Cardiac muscle cell (in vitro differentiated cells and primary cell): ENCODE measurements around the gene ATP1A4. TPM values are rescaled to one million over a fixed set of nuclear protein-coding genes. Genes with fewer than 3 reads are reported as not detected.

Source experiments
- DNase-seq, 2 donors: peaks; one replicate each; pipeline versions ENCODE4 v3.0.0 to v3.0.0-alpha.2; 2010 to 2017; ENCODE audit warnings: low read depth in 1 of 2, low spot score in 1 of 2
- H3K27ac ChIP-seq: fragments of 200-600 bp; sonication (generic); 2 replicates; pipeline ENCODE4 v1.5.1; 2016
- H3K27me3 ChIP-seq: fragments of 200-600 bp; sonication (generic); 2 replicates; pipeline ENCODE4 v1.6.0; 2016; ENCODE audit warnings: control low read depth
- H3K36me3 ChIP-seq: fragments of 200-600 bp; sonication (generic); 2 replicates; pipeline ENCODE4 v1.5.1; 2016; ENCODE audit warnings: control low read depth
- H3K4me1 ChIP-seq: fragments of 200-600 bp; sonication (generic); 2 replicates; pipeline ENCODE4 v1.8.1; 2017; ENCODE audit warnings: low read depth, mild to moderate bottlenecking, mixed run types
- H3K4me3 ChIP-seq: fragments of 200-600 bp; sonication (generic); 2 replicates; pipeline ENCODE4 v1.5.1; 2016; ENCODE audit warnings: mild to moderate bottlenecking
- H3K9me3 ChIP-seq: fragments of 200-600 bp; sonication (generic); 2 replicates; pipeline ENCODE4 v1.5.1; 2017; ENCODE audit warnings: low read depth, mild to moderate bottlenecking, control low read depth
- CTCF ChIP-seq: IDR thresholded peaks from 2 replicates; pipeline ENCODE4 v1.5.1; 2012; ENCODE audit warnings: low read depth, mild to moderate bottlenecking, low read length
- polyA plus RNA-seq: library from polyadenylated mRNA; unstranded; fragments of >200 nt; fragmentation: Nextera tagmentation; extraction: Ambion mirVana; gene quantifications from 2 replicates; pipeline ENCODE4 v1.2.1, GENCODE V29; 2016
- total RNA-seq: library from RNA; depleted of rRNA; stranded (reverse); fragments of >200 nt; gene quantifications from 2 replicates; pipeline ENCODE4 v1.2.3, GENCODE V29; 2016

ATP1A4 gene
- total and polyA plus RNA-seq, 2 experiments from 2014 or later, result 0.21 to 0.57 TPM

- Histone ChIP-seq H3K9me3 (no peaks in the 10 kb centered on the region), H3K36me3 (no peaks in the 10 kb centered on the region), H3K4me3 (no peak overlapping the region), H3K27me3 (no peaks in the 10 kb centered on the region), H3K4me1 (peaks cover 48% of the 10 kb centered on the region), H3K27ac (no peak overlapping the region)
- DNase-seq, result no peak
- TF ChIP-seq CTCF, result no peak
These were observed 32.5 kb upstream of the ATP1A4 start for GRCh38 chr1:160118928-160119327.

- Histone ChIP-seq H3K4me3 (no peak overlapping the region), H3K27me3 (no peaks in the 10 kb centered on the region), H3K9me3 (no peaks in the 10 kb centered on the region), H3K27ac (no peak overlapping the region), H3K36me3 (no peaks in the 10 kb centered on the region), H3K4me1 (peaks cover 31% of the 10 kb centered on the region)
- no peak for DNase-seq
- no peak for TF ChIP-seq CTCF
These were observed 30.6 kb upstream of the ATP1A4 start for GRCh38 chr1:160120797-160121196.

- Histone ChIP-seq H3K9me3 (no peaks in the 10 kb centered on the region), H3K27me3 (no peaks in the 10 kb centered on the region), H3K4me3 (no peak overlapping the region), H3K27ac (no peak overlapping the region), H3K4me1 (peaks cover 25% of the 10 kb centered on the region), H3K36me3 (no peaks in the 10 kb centered on the region)
- no peak for DNase-seq
- no peak for TF ChIP-seq CTCF
These were observed 30.0 kb upstream of the ATP1A4 start for GRCh38 chr1:160121388-160121787.

- peaks cover 9% of the 10 kb centered on the region for H3K4me1 ChIP-seq
- H3K9me3 ChIP-seq, result no peaks in the 10 kb centered on the region
- H3K27ac ChIP-seq, result no peak overlapping the region
- H3K27me3 ChIP-seq, result no peaks in the 10 kb centered on the region
- no peak overlapping the region for H3K4me3 ChIP-seq
- no peaks in the 10 kb centered on the region for H3K36me3 ChIP-seq
- no peak for TF ChIP-seq CTCF
- DNase-seq, result no peak
These were observed 28.4 kb upstream of the ATP1A4 start for GRCh38 chr1:160122978-160123495.

GRCh38 chr1:160123726-160124125 is 27.7 kb upstream of the ATP1A4 start:
- no peaks in the 10 kb centered on the region for H3K9me3 ChIP-seq
- no peaks in the 10 kb centered on the region for H3K27me3 ChIP-seq
- TF ChIP-seq CTCF, result no peak
- H3K27ac ChIP-seq, result no peak overlapping the region
- DNase-seq, result no peak
- no peaks in the 10 kb centered on the region for H3K36me3 ChIP-seq
- no peak overlapping the region for H3K4me3 ChIP-seq
- peaks cover 2% of the 10 kb centered on the region for H3K4me1 ChIP-seq
